ENCODE measurements around the gene ADAM8.

DNA sequence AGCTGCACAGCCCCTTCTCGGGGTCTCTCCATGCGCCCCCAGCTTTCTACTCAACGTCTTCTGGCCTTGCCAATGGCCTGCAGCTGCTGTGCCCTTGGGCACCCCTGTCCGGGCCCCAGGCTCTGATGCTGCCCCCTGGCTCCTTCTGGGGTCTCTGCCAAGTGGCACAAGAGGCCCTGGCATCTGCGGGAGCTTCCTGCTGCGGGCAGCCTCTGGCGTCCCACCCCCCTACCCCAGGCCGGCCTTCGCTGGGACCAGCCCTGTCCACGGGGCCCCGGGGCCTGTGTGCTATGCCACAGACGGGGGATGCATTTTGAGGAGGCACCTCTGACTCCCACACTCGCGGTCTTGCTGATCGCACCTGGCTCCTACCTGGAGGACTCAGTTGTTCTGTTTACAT lies 36.7 kb downstream of the ADAM8 start:
- no peak for TF ChIP-seq EP300 (IDR thresholded peaks at IDR 0.05; ENCODE audit: borderline replicate concordance in 1 of 2, low read depth in 1 of 2, low read length in 1 of 2)
- TF ChIP-seq, protein P1, sequence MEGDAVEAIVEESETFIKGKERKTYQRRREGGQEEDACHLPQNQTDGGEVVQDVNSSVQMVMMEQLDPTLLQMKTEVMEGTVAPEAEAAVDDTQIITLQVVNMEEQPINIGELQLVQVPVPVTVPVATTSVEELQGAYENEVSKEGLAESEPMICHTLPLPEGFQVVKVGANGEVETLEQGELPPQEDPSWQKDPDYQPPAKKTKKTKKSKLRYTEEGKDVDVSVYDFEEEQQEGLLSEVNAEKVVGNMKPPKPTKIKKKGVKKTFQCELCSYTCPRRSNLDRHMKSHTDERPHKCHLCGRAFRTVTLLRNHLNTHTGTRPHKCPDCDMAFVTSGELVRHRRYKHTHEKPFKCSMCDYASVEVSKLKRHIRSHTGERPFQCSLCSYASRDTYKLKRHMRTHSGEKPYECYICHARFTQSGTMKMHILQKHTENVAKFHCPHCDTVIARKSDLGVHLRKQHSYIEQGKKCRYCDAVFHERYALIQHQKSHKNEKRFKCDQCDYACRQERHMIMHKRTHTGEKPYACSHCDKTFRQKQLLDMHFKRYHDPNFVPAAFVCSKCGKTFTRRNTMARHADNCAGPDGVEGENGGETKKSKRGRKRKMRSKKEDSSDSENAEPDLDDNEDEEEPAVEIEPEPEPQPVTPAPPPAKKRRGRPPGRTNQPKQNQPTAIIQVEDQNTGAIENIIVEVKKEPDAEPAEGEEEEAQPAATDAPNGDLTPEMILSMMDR (IDR thresholded peaks at IDR 0.05): no peak
- TF ChIP-seq, protein P2, sequence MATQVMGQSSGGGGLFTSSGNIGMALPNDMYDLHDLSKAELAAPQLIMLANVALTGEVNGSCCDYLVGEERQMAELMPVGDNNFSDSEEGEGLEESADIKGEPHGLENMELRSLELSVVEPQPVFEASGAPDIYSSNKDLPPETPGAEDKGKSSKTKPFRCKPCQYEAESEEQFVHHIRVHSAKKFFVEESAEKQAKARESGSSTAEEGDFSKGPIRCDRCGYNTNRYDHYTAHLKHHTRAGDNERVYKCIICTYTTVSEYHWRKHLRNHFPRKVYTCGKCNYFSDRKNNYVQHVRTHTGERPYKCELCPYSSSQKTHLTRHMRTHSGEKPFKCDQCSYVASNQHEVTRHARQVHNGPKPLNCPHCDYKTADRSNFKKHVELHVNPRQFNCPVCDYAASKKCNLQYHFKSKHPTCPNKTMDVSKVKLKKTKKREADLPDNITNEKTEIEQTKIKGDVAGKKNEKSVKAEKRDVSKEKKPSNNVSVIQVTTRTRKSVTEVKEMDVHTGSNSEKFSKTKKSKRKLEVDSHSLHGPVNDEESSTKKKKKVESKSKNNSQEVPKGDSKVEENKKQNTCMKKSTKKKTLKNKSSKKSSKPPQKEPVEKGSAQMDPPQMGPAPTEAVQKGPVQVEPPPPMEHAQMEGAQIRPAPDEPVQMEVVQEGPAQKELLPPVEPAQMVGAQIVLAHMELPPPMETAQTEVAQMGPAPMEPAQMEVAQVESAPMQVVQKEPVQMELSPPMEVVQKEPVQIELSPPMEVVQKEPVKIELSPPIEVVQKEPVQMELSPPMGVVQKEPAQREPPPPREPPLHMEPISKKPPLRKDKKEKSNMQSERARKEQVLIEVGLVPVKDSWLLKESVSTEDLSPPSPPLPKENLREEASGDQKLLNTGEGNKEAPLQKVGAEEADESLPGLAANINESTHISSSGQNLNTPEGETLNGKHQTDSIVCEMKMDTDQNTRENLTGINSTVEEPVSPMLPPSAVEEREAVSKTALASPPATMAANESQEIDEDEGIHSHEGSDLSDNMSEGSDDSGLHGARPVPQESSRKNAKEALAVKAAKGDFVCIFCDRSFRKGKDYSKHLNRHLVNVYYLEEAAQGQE (IDR thresholded peaks at IDR 0.05; ENCODE audit: low read depth, low read length): no peak
- no peak for TF ChIP-seq MXI1 (IDR thresholded peaks at IDR 0.05; ENCODE audit: low read depth, low read length)
- TF ChIP-seq SMC3 (IDR thresholded peaks at IDR 0.05; ENCODE audit: low read depth, low read length): no peak
- TF ChIP-seq FOXM1 (IDR thresholded peaks at IDR 0.05; ENCODE audit: low read depth): no peak
- no peak for TF ChIP-seq JUND (IDR thresholded peaks at IDR 0.05)
- TF ChIP-seq TAF1 (IDR thresholded peaks at IDR 0.05; ENCODE audit: borderline replicate concordance, low read depth, low read length): no peak
- TF ChIP-seq, protein P3, sequence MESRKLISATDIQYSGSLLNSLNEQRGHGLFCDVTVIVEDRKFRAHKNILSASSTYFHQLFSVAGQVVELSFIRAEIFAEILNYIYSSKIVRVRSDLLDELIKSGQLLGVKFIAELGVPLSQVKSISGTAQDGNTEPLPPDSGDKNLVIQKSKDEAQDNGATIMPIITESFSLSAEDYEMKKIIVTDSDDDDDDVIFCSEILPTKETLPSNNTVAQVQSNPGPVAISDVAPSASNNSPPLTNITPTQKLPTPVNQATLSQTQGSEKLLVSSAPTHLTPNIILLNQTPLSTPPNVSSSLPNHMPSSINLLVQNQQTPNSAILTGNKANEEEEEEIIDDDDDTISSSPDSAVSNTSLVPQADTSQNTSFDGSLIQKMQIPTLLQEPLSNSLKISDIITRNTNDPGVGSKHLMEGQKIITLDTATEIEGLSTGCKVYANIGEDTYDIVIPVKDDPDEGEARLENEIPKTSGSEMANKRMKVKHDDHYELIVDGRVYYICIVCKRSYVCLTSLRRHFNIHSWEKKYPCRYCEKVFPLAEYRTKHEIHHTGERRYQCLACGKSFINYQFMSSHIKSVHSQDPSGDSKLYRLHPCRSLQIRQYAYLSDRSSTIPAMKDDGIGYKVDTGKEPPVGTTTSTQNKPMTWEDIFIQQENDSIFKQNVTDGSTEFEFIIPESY (IDR thresholded peaks at IDR 0.05; ENCODE audit: borderline replicate concordance, low read depth): no peak
